ENCODE results near the gene AP2A1.
"Not testable (repeated sequence)": the region's sequence is repeated elsewhere in the genome, so short reads cannot be mapped to it uniquely, and the experiment has no call there.

AP2A1 gene

DNA sequence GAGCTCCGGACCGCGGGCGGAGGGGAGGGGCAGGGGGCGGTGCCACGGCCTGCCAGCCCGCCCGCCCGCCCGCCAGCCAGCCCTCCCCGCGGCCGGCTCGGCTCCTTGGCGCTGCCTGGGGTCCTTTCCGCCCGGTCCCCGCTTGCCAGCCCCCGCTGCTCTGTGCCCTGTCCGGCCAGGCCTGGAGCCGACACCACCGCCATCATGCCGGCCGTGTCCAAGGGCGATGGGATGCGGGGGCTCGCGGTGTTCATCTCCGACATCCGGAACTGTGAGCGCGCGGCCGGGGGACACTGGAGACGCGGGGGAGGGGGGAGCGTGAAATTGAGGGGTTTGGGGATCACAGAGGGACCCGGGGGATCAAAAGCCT lies at the start of gene AP2A1:
AP2A1 (plus strand) TSS at position 72 of the 370 bp plus-strand sequence; CDS start at position 205, 133 bp downstream.
- peak; percentile 43 for DNase-seq

DNA sequence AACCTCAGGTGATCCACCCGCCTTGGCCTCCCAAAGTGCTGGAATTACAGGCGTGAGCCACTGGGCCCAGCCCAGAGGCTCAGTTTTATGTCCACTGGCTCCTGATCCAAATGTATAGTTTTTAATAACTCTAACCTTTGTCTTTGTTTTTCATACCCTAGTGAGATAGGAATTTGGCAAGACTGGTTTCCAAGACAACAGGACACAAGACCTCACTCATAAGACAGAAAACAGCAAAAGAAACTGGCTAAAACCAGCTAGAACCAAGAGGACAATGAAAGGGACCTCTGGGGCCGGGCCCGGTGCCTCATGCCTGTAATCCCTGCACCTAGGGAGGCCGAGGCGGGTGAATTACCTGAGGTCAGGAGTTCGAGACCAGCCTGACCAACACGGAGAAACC lies 48.3 kb upstream of the AP2A1 start:
- no peak for DNase-seq

- no peak for DNase-seq
Observed at GRCh38 chr19:49718991-49719390, 47.8 kb upstream of the AP2A1 start.

- not testable (repeated sequence) for DNase-seq
Observed at GRCh38 chr19:49719420-49719819, 47.4 kb upstream of the AP2A1 start.

GRCh38 chr19:49727217-49728030 lies 39.4 kb upstream of the AP2A1 start:
- no peak for DNase-seq

DNA sequence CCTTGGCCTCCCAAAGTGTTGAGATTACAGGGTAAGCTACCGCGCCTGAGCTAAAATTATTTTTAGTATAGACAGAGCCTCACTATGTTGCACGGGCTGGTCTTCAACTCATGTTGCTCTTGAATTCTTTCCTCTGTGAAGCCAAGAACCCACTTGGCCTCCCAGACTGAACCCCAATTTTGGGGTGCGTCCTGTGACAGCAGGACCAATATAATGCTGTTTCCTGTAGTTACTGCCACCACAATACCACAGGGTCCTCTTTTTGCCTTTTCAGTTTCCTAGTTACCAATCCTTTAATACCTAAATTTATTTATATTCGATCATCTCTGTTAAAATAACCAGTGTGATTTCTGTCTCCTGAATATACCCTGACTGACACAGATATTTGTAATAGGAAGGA lies 36.6 kb upstream of the AP2A1 start:
- no peak for DNase-seq

DNA sequence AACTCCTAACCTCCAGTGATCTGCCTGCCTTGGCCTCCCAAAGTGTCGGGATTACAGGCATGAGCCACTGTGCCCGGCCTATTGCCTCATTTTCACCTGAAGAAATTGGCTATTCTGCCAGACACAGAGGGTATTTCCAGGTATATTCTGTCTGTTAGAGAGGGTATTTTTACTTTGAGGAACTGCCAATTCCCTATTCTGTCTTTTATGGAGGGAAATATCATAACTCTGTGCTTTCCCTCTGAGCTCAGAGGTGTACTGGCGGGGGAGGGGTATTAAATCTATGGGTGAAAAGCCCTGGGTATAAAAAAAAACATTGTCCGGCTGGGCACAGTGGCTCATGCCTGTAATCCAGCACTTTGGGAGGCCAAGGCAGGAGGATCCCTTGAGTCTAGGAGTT lies 28.5 kb upstream of the AP2A1 start:
- DNase-seq: no peak

DNA sequence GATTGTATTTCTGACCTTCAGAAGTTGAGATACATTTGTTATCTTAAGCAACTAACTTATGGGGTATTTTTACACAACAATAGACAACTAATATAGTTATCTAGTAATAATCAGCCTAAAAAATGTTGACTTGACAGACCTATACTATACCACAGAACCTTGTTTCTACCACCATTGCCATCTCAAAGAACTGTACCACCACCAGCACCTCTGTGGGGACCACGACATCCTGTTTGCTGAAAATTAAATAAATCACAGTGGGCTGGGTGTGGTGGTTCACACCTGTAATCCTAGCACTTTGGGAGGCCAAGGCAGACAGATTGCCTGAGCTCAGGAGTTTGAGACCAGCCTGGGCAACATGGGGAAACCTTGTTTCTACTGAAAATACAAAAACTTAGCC lies 27.7 kb upstream of the AP2A1 start:
- no peak for DNase-seq

DNA sequence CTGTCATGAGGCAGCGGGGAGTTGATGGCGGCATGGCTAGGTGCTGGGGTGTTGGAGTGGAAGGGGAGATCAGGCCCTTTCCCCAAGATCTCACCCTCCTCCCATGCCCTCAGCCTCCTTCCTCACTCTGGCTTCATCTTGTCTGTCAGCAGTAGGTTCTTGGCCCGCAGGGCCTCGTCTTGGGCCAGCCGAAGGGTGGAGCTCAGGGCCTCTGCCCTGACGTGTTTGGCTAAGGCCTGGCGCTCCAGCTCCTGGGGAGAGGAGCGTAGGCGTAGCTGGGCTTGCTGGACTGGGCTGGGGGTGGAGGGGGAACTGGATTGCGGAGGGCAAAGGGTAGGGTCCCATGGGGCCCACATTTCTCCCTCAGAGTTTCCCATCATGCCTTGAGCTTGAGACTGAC lies 26.9 kb upstream of the AP2A1 start:
- no peak for DNase-seq

DNA sequence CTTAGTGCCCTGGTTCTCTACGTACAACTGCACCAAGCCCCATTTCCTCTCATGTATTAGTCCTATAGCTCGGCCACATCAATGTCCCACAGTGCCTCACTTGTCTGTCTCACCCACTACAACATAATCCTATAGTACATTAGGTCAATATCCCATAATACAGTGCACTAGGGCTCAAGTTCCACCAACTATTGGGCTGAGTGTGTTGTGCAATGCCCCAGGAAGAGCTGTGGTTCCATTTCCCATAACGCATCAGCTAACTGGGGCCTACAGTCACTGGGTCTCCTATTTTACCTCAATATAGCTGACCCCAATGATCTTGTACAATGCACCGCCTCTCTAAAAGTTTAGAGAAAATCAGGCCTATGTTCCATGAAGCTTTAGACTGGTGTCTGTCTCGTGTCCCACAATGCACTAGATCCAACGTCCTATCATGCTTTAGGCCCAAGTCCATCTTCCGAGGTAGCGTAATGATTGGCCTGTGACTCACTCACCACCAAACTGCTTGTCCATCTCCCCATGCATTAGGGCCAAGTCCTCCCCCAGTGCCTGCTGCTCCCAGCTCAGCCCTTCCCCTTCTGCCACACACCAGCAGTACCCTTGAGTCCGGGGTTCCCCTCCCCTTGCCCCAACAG lies 25.5 kb upstream of the AP2A1 start:
- no peak for DNase-seq

DNA sequence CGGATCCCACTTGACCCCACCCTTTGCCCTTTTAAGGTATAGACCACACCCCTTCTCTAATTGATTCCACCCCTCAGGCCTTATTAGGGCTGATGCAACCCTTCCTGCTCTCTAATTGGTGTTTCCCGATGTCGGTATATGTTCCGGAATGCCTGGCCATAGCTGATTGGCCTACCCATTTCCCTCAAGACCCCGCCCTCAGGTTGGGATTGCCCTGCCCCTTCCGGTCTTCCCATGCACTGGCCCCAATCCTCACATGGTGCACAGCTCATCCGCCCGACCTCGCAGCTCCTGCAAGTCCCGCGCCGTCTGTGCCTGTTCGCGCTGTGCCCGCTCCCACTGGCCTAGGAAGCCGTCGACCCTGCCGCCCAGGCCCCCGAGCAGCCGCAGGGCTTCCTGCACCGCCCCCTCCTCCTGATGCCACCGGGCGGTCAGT lies 21.8 kb upstream of the AP2A1 start:
- no peak for DNase-seq

GRCh38 chr19:49746206-49746958 lies 20.4 kb upstream of the AP2A1 start:
- no peak for DNase-seq

- DNase-seq: no peak
Observed at GRCh38 chr19:49749055-49749716, 17.6 kb upstream of the AP2A1 start.

- no peak for DNase-seq
Observed at GRCh38 chr19:49749771-49750170, 17.0 kb upstream of the AP2A1 start.

DNA sequence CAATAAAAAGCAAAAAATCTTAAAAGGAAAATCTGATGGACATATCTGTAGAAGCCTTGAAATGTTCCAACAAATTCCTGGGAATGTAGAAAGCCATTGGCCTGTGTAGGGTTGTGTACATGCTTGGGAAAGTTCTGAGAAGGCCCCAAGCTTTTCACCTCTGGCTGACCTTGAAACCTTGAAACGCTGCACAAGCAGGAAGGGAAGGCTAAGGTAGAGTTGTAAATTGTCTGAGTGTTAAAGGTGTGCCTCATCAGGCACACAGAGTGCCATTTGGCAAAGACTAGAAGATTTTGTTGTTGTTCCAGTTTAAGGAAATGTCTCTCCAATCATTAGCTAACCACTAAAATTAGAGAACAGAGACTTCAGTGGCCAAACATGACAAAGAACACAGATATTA lies 14.1 kb upstream of the AP2A1 start:
- DNase-seq: no peak

GRCh38 chr19:49755956-49756355 lies 10.8 kb upstream of the AP2A1 start:
- DNase-seq: no peak

DNA sequence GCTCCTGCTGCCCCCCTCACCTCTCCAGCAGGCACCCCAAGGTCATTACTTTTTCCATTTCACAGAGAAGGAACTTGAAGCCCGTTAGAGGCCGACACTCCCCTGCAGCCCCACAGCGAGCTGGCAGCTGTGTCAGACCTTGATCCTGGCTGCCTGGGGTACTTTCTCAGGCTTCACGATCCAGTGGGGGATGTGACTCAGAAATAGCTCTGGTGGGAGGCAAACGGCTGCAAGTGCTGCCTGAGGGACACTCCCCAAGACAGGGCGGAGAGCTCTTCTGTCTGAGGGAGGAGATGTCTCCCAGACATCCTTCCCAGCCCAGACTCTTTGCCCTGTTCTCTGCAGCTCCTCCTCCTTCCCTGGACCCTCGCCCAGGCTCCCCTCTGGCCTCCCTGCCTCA lies 8.5 kb upstream of the AP2A1 start:
- no peak for DNase-seq

GRCh38 chr19:49761249-49761624 lies 5.6 kb upstream of the AP2A1 start:
- DNase-seq: no peak

DNA sequence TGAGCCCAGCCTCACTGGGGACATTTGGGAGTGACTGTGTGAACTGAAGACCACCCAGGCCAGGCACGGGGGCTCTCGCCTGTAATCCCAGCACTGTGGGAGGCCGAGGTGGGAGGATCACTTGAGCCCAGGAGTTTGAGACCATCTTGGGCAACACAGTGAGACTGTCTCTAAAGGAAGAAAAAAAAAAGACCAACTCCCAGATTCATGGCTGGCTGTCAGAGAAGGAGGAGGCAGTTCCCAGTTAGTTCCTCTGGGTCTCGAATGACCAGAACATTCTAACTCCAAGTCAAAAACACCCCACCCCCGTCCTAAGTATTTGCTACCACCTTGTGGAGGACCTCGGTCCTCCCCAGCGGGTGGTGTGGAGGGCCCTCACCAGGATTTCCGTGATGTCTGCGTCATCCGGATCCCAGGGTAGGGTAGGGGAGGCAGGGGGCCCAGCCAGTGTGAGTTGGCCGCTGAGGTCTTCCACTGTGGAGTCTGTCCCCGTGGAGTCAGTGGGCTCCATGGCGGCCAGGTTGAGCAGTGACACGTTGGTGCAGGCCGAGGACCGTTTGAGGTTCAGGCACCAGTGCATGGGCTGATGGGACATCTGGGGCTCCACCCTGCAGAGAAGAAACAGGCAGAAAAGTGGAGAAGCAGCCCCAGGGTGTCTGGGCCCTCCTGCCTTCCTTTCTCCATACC lies 5.0 kb upstream of the AP2A1 start:
- no peak for DNase-seq

- no peak for DNase-seq
Observed at GRCh38 chr19:49763230-49763629, 3.6 kb upstream of the AP2A1 start, which contains the start of gene TSKS. TSKS (minus strand) TSS chr19:49763306; CDS start chr19:49763247, 59 bp downstream.

GRCh38 chr19:49764341-49764740 lies 2.5 kb upstream of the AP2A1 start:
- DNase-seq: no peak
